Measurements from ENCODE around the gene ME2.
"Not testable (repeated sequence)": the region's sequence is repeated elsewhere in the genome, so short reads cannot be mapped to it uniquely, and the experiment has no call there.

ME2 gene

DNA sequence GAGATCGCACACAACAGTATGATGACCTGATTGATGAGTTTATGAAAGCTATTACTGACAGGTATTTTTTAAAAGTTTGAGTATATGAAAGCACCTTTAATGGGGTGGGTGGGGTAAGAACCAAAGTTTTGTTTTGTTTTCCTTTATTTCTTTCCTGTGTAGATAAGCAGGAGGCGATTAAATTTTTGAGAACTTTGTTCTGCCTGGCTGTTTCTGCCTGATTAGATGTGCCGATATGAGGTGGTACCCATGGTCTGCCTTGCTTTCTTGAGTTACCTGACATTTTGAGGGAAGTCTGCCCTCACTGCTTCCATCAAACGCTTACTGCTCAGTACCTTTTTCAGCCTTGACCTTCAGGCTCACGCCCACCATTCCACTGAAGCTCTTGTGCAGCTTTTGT is 39.2 kb downstream of the ME2 start:
- no peak for DNase-seq (ENCODE audit: low read depth, low spot score)

DNA sequence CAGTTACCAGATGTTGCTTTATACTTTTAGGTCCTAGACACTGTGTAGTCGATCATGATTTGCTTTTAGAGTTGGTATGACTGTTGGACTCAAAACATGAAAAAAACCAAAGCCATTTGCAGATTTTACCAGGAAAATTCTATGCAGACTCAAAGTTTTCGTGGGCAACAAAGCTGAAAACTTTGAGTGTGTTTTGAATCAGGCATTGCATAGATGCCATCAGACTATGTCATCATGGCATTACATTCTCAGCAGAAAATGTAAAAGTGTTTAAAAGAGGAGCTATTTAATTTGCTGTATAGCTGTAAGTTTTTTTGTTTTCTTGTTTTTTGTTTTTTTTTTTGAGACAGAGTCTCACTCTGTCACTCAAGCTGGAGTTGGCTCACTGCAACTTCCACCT is 45.5 kb downstream of the ME2 start:
- no peak for DNase-seq (ENCODE audit: low read depth, low spot score)

DNA sequence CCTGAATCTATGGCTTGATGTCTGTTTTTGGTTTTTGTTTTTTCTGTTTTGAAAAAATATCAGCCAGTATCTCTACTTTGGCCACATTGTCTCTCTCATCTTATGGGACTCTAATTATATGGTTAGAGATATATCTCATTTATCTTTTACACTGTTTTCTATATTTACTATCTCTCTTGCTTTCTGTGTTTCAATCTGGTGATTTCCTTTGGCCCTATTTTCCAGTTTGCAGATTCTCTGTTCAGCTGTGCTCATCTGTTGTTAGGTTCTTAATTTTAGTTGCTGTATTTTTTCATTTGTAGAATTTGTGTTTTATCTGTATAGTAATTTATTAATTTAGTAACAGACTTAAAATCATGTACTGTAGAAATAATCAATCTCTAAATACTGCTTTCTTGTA is 47.6 kb downstream of the ME2 start:
- DNase-seq (ENCODE audit: low read depth, low spot score) = no peak

DNA sequence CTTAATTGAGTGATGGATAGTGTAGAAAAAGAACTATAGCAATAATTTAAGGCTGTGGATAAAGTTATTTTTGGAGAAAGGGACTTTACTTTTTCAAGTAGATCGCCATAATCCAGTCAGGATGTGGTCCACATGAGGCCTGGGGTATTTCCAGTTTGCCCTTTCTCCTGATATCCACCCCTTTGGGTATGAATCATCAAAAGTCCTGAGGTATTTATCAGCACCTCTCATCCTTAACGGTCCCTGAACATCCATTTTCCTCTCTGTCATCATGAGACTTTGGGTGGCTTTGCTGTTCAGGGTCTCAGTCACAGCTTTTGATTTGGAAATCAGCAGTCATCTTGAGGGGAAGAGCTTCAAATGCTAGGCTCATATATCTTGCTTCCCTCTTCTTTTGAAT is 49.6 kb downstream of the ME2 start:
- no peak for DNase-seq (ENCODE audit: low read depth, low spot score)

DNA sequence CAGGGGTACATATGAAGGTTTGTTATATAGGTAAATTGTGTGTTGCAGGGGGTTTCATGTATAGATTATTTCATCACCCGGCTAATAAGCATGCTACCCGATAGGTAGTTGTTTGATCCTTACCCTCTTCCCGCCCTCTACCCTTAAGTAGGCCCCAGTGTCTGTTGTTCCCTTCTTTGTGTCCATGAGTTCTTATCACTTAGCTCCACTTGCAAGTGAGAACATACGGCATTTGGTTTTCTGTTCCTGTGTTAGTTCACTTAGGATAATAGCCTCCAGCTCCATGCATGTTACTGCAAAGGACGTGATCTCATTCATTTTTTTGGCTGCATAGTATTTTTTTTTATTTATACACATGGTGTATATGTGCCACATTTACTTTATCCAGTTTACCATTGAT is 54.8 kb downstream of the ME2 start:
- DNase-seq (ENCODE audit: low read depth, low spot score) = no peak

DNA sequence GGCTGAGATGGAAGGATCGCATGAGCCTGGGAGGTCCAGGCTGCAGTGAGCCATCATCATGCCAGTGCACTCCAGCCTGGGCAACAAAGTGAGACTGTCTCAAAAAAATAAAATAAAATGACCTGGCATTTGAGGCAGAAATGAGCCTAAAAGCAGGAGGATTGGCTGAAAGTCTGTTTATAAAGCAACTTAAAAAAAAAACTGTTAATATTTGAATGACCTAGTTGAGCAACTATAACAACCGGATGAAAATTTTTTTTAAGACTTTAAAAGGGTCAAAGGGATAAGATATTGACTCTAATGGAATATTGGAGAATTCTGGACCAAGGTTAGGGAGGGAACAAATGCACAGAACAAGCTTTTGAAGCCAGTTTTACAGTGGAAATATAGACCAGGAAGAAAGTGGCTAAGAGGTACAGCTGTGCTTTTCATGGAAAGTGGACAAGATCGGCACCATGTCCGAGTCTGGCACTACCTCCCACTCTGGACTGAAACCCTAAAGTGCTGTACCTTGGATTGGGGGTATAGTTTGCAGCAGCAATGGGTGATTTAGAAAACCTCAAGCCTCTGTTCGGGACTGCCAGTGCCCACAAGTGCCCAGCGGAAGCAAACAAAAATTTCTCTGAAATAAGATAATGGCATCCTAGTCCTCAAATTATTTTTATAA is 55.8 kb downstream of the ME2 start:
- DNase-seq (ENCODE audit: low read depth, low spot score) = no peak

DNA sequence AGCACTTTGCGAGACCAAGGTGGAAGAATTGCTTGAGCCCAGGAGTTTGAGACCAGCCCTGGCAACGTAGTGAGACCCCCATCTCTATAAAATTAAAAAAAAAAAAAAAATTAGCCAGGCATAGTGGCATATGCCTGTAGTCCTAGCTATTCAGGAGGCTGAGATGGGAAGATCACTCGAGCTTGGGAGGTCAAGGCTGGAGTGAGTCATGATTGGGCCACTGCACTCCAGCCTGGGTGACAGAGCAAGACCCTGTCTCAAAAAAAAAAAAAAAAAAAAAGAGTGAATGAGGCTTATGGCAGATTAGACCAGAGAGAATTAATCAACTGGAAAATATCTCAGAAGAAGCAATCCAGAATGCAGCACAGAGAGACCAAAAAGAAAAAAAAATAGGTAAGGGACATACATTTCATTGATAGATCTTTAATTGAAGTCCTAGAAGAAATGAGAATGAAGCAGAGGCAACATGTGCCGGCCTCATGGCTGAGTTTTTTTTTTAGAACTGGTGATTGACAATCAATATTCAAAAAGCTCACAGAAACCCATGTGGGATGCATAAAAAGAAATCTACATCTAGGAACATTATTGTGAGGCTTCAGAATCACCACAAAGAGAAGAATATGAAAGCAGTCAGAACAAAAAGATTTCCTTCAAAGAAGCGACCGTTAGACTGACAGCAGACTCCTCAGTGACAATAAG is 56.7 kb downstream of the ME2 start:
- DNase-seq (ENCODE audit: low read depth, low spot score) = no peak

DNA sequence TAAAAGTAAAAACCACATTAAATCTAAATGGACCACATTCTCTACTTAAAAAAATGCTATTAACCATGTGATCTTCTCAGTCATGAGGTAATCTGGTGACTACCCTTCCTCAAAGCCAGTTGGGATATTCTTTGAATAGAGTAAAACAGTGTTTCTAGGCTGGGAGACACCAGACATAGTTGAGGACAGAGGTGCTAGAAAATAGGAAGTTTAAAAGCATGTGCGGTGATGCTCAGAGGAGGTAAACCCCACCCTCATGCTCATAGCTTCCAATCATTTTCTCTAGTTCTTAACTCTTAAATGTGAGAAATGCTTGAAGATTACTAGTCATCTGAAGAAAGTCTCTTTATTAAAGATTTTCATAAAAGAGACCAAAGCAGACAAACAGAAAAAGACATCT is 58.3 kb downstream of the ME2 start:
- DNase-seq (ENCODE audit: low read depth, low spot score) = no peak

DNA sequence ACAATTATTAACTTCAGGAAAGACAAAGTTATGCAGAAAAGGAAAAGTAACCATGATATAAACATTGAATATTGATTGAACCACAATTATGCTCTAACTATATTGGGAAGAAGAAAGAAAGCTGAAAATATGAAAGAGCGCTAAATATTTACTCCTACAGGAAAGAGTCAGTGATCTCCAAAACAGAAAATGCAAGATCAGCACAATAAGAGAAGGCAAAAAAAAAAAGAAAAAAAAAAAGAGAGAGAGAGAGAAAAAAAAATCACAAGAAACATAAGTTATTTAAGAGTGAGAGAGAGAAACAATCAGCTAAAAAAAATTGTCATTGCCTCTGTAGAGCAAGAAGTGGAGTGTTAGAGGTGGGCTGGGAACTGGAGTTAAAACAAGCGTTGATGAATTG is 60.0 kb downstream of the ME2 start:
- no peak for DNase-seq (ENCODE audit: low read depth, low spot score)

DNA sequence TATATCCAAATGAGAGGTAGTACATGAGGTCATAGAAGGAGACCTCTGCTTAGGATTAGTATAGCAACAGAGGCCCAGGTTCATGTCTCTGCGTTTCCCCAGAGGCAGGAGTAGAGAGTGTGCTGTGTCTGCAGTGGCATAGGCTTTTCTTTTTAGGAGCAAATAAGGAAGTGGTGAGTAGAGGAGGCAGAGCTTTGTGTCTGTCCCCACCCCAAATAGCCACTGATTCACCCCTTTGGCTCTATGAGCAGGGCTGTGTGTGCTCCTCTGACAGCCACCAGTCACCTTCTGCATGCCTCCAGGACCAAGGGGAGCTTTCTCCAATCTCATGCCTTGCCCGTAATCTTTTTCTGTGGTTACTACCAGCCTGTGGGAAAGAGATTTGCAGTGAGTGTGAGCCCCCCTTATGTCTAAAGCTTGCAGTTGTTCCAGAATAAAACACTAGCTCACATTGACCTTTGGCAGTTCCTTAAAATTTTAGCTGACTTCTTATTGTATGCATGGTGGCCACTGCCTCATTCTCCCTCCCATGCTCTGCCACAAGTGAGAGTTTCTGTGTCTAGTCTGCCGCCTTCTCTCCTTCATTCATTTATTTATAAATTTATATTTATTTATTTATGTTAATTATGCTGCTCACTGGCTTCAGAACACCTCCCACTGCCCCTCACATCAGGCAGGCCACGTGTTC is 65.5 kb downstream of the ME2 start:
- DNase-seq (ENCODE audit: low read depth, low spot score) = no peak

DNA sequence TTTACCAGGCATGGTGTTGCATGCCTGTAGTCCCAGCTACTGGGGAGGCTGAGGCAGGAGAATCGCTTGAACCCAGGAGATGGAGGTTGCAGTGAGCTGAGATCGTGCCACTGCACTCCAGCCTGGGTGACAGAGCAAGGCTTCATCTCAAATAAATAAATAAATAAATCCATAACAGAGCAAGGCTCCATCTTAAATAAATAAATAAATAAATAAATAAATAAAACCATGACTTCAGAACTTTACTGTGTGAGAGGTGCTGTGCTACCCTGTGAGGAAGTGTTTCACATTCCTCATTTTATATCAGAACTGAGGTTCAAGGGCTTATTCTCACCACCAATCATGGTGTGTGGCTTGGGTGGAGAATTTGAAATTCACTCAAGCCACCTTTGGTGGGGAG is 67.0 kb downstream of the ME2 start:
- not testable (repeated sequence) for DNase-seq (ENCODE audit: low read depth, low spot score)

DNA sequence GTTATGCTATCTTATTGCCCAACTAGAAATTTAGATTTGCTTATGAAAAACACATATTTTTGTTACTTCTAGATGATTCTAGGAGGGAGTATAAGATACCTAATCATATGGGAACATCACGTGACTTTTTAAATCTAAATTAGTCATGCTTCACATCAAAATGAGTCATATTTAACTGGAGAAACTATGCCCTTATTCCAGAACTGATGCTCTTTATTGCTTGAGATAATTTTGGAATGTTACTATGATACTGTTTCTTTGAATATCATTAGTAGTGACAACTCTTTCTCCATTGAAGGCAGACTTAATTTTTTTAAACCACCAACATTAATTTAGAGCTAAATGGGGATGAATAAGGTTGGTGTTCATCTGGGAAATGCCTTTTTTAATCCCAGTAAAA is 69.0 kb downstream of the ME2 start:
- DNase-seq (ENCODE audit: low read depth, low spot score) = no peak

DNA sequence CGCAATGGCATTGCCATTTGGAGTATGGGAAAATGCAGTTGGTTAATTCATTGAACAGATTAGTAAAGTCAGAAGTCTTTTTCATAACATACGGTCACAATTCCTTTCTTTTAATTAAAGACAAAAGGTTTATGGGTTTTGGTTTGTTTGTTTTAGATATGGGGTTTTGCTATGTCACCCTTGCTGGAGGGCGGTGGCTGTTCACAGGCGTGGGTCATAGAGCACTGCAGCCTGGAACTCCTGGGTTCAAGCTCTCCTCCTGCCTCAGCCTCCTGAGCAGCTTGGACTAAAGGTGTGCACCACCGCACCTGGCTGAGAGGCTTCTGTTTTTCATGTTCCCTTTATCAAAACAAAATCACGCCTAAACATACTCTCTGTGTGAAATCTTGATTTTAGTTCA is 70.3 kb downstream of the ME2 start:
- no peak for DNase-seq (ENCODE audit: low read depth, low spot score)

DNA sequence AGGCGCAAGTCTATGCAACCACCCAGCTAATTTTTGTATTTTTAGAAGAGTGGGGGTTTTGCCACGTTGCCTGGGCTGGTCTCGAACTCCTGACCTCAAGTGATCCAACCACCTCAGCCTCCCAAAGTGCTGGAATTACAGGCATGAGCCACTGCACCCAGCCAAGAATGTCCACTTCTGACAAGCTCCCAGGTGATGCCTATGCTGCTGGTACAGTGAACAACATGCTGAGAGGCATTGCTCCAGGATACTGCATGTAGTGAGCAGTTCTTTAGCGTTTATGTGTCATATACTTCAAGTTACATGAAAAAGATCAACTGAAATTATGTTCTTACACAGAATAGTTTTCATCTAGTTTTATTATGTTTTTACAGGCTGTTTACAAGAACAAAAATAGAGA is 71.7 kb downstream of the ME2 start:
- no peak for DNase-seq (ENCODE audit: low read depth, low spot score)

DNA sequence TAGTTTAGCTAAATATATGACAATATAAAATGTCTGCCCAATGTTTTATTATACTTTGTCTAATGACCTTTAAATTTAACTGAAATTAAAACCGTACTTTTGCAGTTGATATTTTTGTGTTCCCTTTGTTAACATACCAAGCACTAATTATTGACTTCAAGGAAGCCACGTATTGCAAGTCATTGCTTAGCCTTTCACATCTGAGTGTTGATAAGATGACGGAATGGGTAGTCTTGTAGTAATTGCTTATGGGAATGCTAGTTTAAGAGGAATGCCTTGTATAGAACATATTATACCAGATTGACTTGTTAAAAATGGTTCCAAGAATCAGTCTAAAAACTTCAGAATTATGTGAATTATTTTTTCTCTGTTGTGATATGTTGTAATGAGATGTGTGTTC is 74.9 kb downstream of the ME2 start:
- no peak for DNase-seq (ENCODE audit: low read depth, low spot score)

DNA sequence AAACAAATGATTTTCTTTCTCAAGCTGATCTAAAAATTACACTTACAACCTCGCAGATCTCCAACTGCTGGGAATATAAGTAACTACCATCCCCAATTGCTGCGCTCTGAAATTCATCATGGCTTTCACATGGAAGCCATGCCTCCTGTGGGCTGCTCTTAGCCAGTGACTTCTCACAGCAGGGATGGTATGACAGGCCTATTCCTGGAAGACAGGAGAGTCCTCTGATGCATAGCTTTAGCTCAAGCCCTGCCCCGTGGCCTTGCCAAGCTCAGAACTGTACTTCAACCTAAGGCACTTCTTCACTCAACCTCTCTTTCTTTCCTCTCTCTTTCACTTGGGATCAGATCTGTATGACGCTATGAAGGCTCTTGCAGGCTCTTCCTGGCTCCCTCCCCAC is 76.3 kb downstream of the ME2 start:
- no peak for DNase-seq (ENCODE audit: low read depth, low spot score)

DNA sequence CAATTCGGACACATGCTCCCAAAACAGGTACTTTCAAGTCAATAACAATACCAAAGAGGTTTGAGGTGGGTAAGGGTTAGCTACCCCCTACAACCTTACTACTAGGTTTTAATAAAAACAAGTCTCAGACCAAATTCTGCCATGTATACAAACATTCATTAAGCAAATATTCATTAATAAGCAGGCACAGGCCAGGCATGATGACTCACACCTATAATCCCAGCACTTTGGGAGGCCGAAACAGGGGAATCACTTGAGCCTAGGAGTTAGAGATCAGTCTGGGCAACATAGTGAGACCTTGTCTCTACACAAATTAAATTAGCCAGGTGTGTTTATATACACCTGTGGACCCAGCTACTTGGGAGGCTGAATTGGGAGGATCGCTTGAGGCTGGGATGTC is 77.2 kb downstream of the ME2 start:
- no peak for DNase-seq (ENCODE audit: low read depth, low spot score)

DNA sequence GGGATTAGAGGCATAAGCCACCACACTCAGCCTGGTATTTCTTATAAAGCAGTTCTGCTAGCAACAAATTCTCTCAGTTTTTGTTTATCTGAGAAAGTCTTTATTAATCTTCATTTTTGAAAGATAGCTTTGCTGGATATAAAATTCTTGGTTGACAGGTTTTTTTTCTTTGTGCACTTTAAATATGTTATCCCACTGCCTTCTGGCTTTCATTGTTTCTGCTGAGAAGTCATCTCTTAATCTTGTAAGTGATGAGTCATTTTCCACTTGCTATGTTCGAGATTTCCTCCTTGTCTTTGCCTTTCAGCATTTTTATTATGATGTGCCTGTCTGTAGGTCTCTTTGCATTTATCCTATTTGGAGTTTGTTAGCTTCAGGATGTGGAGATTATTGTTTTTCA is 83.1 kb downstream of the ME2 start:
- DNase-seq (ENCODE audit: low read depth, low spot score) = no peak

DNA sequence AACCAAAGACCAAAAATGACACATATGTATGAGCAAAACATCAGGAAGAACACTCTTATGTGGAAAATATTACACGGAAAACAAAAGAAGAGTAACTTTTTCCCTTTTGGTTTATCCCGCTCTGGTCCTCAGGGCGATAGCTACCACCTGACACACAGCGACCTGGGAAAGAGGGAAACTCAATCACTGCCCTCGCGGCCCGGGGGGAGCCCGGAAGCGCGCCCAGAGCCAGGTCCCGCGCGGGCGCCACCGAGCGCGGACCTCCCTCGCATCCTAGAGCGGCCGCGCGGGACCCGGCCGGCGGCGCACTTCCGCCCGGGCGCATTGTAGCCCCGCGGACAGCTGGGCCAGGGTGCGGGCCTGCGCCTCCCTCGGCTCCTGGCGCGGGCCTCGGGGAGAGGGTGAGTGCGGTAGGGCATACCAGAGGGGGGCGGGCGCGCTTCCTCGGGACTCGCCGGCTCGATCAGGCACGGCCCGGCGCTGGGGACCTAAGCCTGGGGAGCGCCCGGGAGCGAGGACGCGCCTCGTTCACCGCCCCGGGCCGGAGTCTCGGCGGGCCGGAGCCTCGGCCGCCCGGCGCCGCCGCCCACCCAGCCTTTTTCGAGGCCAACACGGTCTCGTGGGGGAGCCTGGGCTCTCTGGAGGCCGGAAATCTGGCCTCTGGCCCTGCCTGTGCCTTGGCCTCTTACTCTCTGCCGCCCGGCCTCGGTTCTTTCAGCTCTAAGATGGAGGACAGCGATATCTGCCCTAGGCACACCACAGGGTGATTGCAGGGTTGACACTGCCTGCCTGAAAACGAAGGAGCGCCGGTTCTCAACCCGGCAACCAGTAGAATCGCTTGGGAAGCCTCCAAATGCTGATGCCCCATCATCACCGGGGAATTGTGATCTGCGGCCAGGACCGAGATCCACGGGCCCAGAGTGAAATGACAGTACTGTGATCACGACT is 89.1 kb downstream of the ME2 start, which contains the start of gene ELAC1:
TSS of gene ELAC1 (plus strand) at position 327 of the 948 bp plus-strand sequence. CDS start 6,365 bp downstream, outside the sequence.
- no peak for DNase-seq (ENCODE audit: low read depth, low spot score)

DNA sequence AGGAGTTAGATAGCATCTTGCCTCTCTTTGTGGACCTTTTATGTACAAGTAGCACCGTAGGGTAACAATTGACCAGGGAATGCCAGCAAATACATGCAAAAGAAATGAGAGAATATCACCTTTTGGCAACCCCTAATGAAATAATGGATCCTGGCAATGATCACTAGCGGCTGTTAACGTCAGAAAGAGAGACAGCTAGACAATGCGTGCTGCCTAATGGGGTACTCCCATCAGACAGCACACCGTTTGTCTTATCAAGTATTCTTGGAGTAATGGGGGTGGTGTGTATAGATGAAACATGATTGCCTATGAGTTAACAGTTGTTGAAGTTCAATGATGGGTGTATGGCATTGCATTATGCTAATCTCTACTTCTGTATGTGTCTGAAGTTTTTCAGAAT is 90.5 kb downstream of the ME2 start:
- DNase-seq (ENCODE audit: low read depth, low spot score) = no peak

DNA sequence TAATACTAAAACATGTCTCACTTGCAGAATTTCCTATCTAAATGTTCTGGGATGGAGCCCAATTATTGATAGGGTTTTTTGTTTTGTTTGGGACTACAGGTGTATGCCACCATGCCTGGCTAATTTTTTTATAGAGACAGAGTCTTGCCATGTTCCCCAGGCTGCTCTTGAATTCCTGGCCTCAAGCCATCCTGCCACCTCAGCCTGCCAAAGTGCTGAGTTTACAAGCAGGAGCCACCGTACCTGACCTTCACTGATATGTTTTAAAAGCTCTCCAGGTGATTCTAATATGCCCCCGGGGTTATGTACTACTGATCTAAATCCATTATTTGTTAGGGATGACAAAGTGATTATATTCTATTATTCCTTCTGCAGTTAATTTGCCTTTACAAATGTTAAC is 91.1 kb downstream of the ME2 start:
- no peak for DNase-seq (ENCODE audit: low read depth, low spot score)

DNA sequence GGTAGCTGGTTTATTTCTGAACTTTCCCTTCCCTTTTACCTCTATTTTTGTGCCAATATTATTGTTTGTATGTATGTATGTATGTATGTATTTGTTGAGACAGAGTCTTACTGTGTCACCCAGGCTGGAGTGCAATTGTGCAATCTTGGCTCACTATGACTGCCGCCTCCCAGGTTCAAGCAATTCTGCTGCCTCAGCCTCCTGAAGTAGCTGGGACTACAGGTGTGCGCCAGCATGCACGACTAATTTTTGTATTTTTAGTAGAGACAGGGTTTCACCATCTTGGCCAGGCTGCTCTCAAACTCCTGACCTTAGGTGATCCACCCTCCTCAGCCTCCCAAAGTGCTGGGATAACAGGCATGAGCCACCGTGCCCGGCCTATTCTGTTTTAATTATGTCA is 93.5 kb downstream of the ME2 start:
- not testable (repeated sequence) for DNase-seq (ENCODE audit: low read depth, low spot score)
